Skin epidermis (tissue), 12 donors: ENCODE data around the gene PROKR1.

ENCODE experiments used
- H3K27ac ChIP-seq, 21 experiments: fragments of 200-600 bp; sonication (generic) in 11 of 21; one replicate each; pipeline ENCODE4 v1.5.0; 2020; ENCODE audit warnings: mild to moderate bottlenecking in 3 of 21, inconsistent platforms in 2 of 21, moderate library complexity in 2 of 21
- H3K4me3 ChIP-seq, 7 experiments: fragments of 200-600 bp; sonication (generic) in 2 of 7; one replicate each; pipeline ENCODE4 v1.5.0; 2020; ENCODE audit warnings: inconsistent platforms in 2 of 7, mild to moderate bottlenecking in 2 of 7, moderate library complexity in 1 of 7

The PROKR1 gene

GRCh38 chr2:68692511-68692910, 49.1 kb downstream of the PROKR1 start:
- Histone ChIP-seq H3K4me3 (no peak overlapping the region), H3K27ac (no peak overlapping the region)

DNA sequence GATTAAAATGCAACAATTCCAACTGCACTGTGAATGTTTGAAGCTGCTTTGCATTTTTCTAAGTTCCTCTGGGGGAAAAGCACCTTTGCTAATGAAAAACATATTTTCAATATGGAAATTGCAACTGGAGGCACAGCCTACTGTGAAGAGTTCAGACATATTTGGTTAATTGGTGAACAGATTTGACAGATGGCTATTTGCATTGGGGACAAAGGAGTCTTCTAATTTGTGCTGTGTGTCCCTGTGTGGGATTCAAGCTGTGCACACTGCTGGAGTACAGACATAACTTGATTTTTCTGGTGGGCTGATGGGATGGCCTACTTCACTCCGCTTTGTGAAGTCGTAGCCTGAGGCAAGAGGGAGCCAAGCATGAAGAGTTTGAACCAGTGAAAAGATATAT, 50.6 kb downstream of the PROKR1 start:
- Histone ChIP-seq H3K27ac (no peak overlapping the region), H3K4me3 (no peak overlapping the region)

DNA sequence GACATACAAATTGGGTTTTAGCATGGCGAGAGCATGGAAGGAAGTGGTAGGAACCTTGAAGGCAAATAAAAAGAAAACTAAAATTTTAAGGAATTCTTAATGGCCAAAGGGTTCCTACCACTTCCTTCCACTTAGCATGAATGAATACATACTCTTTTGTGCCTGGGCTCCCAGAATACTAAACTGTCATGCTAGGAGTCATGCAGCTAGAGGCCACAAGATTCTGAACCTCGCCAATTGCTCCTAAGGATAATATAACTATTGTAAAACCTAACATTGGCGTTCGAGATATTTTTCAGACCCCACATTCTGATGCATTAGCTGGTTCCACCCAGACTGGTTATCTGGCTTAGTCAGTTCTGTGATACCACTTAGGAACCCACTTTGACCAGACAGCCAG, 52.6 kb downstream of the PROKR1 start:
- Histone ChIP-seq H3K4me3 (no peak overlapping the region), H3K27ac (no peak overlapping the region)

GRCh38 chr2:68696554-68696953, 53.2 kb downstream of the PROKR1 start:
- Histone ChIP-seq H3K27ac (no peak overlapping the region), H3K4me3 (no peak overlapping the region)

- Histone ChIP-seq H3K27ac (no peak overlapping the region), H3K4me3 (no peak overlapping the region)
These were observed 55.4 kb downstream of the PROKR1 start for GRCh38 chr2:68698567-68699377.

- Histone ChIP-seq H3K4me3 (no peak overlapping the region), H3K27ac (no peak overlapping the region)
These were observed 57.2 kb downstream of the PROKR1 start for GRCh38 chr2:68700560-68700959.

DNA sequence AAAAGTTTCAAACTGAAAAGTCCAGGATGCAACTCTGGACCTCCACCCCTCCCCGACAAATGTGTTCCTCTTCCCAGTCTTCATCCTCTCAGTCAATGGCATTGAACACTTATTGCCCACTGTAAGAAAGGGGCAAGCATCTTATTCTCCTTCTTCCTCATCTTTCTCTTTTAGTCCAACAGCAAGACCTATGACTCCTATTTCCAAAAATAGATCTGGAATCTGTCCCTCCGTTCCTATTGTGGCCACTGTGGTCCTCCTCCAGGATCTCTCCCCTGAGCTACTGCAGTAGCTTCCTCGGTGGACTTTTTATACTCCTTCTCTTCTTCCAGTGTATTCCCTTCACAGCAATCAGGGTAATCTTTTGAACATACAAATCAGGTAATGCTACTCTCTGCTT, 63.3 kb downstream of the PROKR1 start:
- Histone ChIP-seq H3K4me3 (no peak overlapping the region), H3K27ac (no peak overlapping the region)
